Measurements from ENCODE around the gene PRKN. TPM values are rescaled to one million over a fixed set of nuclear protein-coding genes. Genes with fewer than 3 reads are reported as not detected.

Gene PRKN
- total and polyA plus RNA-seq, 2 experiments from 2014 or later: 0.10 to 0.84 TPM

- peaks cover 13% of the 10 kb centered on the region for H3K4me1 Mint-ChIP-seq
- peaks cover 15% of the 10 kb centered on the region for H3K27me3 Mint-ChIP-seq (ENCODE audit: insufficient read depth, low read depth, poor library complexity)
- DNase-seq (ENCODE audit: low spot score) (no peak), ATAC-seq (no peak)
- TF ChIP-seq STAT1 (IDR thresholded peaks at IDR 0.05; ENCODE audit: unreplicated experiment): no peak
- TF ChIP-seq REST (IDR thresholded peaks at IDR 0.05; ENCODE audit: unreplicated experiment): no peak
- no peak for TF ChIP-seq CTCF (conservative IDR thresholded peaks at IDR 0.05; ENCODE audit: low read depth in 2 of 2)
- TF ChIP-seq JUNB (IDR thresholded peaks at IDR 0.05; ENCODE audit: unreplicated experiment): no peak
- TF ChIP-seq CREB1 (CRISPR knock-in tag; IDR thresholded peaks at IDR 0.05; ENCODE audit: low read depth): no peak
- no peak for TF ChIP-seq NANOG (IDR thresholded peaks at IDR 0.05; ENCODE audit: borderline replicate concordance)
- TF ChIP-seq ETS1 (IDR thresholded peaks at IDR 0.05): no peak
- TF ChIP-seq ZNF114 (CRISPR knock-in tag; IDR thresholded peaks at IDR 0.05): no peak
- TF ChIP-seq ZNF331 (CRISPR knock-in tag; IDR thresholded peaks at IDR 0.05; ENCODE audit: low read depth): no peak
- TF ChIP-seq EZH2 (IDR thresholded peaks at IDR 0.05; ENCODE audit: low read depth, unreplicated experiment): no peak
- H3F3A ChIP-seq (replicated peaks; ENCODE audit: low read depth): no peaks in the 10 kb centered on the region
- H3K4me3 ChIP-seq: no peak overlapping the region
- peaks cover 18% of the 10 kb centered on the region for H3K36me3 Mint-ChIP-seq (ENCODE audit: low read depth)
- H3K4me3 Mint-ChIP-seq: no peak overlapping the region
- peaks cover 9% of the 10 kb centered on the region; the same call in 1 of the 2 replicates for H3K9me2 ChIP-seq (ENCODE audit: insufficient read depth)
- no peaks in the 10 kb centered on the region for H4K20me1 ChIP-seq (replicated peaks; ENCODE audit: insufficient read depth)
- H3K4me1 ChIP-seq (ENCODE audit: insufficient read depth): peaks cover 11% of the 10 kb centered on the region
- peaks cover 19% of the 10 kb centered on the region for H3K9me3 Mint-ChIP-seq
- H3K79me2 ChIP-seq (replicated peaks; ENCODE audit: insufficient read depth): no peaks in the 10 kb centered on the region
- no peaks in the 10 kb centered on the region for H3K27me3 ChIP-seq (ENCODE audit: insufficient read depth)
- no peak overlapping the region for H3K27ac ChIP-seq (ENCODE audit: low read depth)
- H3K36me3 ChIP-seq (ENCODE audit: insufficient read depth): no peaks in the 10 kb centered on the region
- H2AFZ ChIP-seq: no peak overlapping the region
- H3K27ac Mint-ChIP-seq: no peak overlapping the region
- H3K4me2 ChIP-seq: no peak overlapping the region
Observed at GRCh38 chr6:161303628-161304340, 1423.8 kb downstream of the PRKN start.

Measured in GM23338 (cell line).